PC-9 (cell line): ENCODE measurements around the gene AKR1B1.

Experiments used
- CTCF ChIP-seq: fragments of 200-600 bp; sonication (generic); conservative IDR thresholded peaks from 2 replicates; pipeline ENCODE4 v1.6.1; 2017; ENCODE audit warnings: mixed run types, antibody characterized with exemption, mild to moderate bottlenecking, moderate library complexity
- EZH2 ChIP-seq: fragments of 200-600 bp; sonication (generic); IDR thresholded peaks from 2 replicates; pipeline ENCODE4 v1.8.0; 2017; ENCODE audit warnings: antibody characterized with exemption, low read depth

DNA sequence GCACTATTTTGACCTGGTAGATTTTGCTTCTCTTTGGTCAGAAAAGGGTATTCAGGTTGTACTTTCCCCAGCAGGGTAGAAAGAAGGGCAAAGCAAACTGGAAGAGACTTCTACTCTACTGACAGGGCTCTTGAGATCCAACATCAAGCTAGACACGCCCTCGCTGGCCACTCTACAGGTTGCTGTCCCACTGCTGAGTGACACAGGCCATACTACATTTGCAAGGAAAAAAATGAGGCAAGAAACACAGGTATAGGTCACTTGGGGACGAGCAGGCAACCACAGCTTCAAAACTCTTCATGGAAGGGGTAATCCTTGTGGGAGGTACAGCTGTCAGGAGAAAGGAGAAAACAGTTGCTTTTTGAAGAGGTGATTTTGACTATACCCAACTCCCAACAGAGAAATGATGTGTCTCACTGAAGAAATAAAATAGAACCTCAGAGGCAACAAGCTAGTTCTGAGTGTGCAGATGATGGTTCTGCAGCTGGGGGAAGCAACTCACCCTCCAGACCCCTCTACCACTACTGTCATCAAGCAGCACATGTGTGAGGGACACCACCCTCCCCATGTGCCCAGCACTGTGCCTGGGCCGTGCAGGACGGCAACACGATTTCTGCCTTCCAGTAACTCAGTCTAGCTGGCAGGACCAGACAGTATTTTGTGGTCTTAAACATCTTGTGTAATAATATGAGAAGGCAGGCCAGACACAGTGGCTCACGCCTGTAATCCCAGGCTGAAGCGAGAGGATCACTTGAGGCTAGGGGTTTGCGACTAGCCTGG, 16.3 kb downstream of the AKR1B1 start:
- no peak for TF ChIP-seq EZH2
- TF ChIP-seq CTCF: no peak
